Measurements from ENCODE around the gene MCCD1. TPM values are rescaled to one million over a fixed set of nuclear protein-coding genes. Genes with fewer than 3 reads are reported as not detected.
"Not testable (repeated sequence)": the region's sequence is repeated elsewhere in the genome, so short reads cannot be mapped to it uniquely, and the experiment has no call there.

The MCCD1 gene
- total and polyA plus RNA-seq, 7 donors = not detected

- Histone ChIP-seq H3K9me3 (no peaks in the 10 kb centered on the region), H3K27me3 (no peaks in the 10 kb centered on the region), H3K4me3 (peak within 1 kb of the TSS; percentile 40 to 51 (median 46)), H3K36me3 (peaks cover 0 to 29% (median 3%) of the 10 kb centered on the region in 4 donors), H3K4me1 (peaks cover 0 to 30% (median 23%) of the 10 kb centered on the region in 4 donors), H3K27ac (peak within 1 kb of the TSS; percentile 85 to 88 (median 86))
- intact Hi-C loops (cut with DNase I) = loop anchor here (1.0 to 10.0 kb wide), 7 partner anchors 34 to 408 kb away; partner anchors contain the start of genes ABHD16A, BAG6, LY6G6F and MICA
- DNase-seq = peak; percentile 94
- WGBS, 2 donors = 11 to 13% methylated on average over 11 of the region's 11 CpGs
- no peak for TF ChIP-seq POLR2AphosphoS5 (IDR thresholded peaks at IDR 0.05)
- TF ChIP-seq CTCF (IDR thresholded peaks at IDR 0.05) = peak; percentile 97 to 99 (median 98)
Measured at GRCh38 chr6:31546339-31546957, 17.7 kb downstream of the MCCD1 start, which contains the start of gene ATP6V1G2. ATP6V1G2 (minus strand) TSS chr6:31546608; CDS start chr6:31546559, 49 bp downstream.

GRCh38 chr6:31546958-31547726 lies 18.4 kb downstream of the MCCD1 start, which contains the start of gene NFKBIL1:
NFKBIL1 (plus strand) TSS chr6:31547608; CDS start chr6:31547695, 87 bp downstream.
- 0% methylated on average over 25 of the region's 25 CpGs for WGBS, 2 donors
- Histone ChIP-seq H3K4me3 (peak within 1 kb of the TSS; percentile 40 to 51 (median 46)), H3K27ac (peak within 1 kb of the TSS; percentile 85 to 88 (median 86)), H3K36me3 (peaks cover 0 to 36% (median 3%) of the 10 kb centered on the region in 4 donors), H3K4me1 (peaks cover 0 to 30% (median 23%) of the 10 kb centered on the region in 4 donors), H3K27me3 (no peaks in the 10 kb centered on the region), H3K9me3 (no peaks in the 10 kb centered on the region)
- peak in 1 of 2 donors; percentile 44 for TF ChIP-seq POLR2A (IDR thresholded peaks at IDR 0.05)
- peak in 1 of 4 experiments; percentile 32 for TF ChIP-seq CTCF (IDR thresholded peaks at IDR 0.05)
- peak; percentile 73 to 88 (median 78) for TF ChIP-seq POLR2AphosphoS5 (IDR thresholded peaks at IDR 0.05)
- TF ChIP-seq EP300 (IDR thresholded peaks at IDR 0.05) = peak in 1 of 4 donors; percentile 83
- intact Hi-C loops (cut with DNase I) = loop anchor here (1.0 to 10.0 kb wide), 7 partner anchors 34 to 408 kb away; partner anchors contain the start of genes ABHD16A, BAG6, LY6G6F and MICA
- DNase-seq = peak; percentile 99

- intact Hi-C loops (cut with DNase I) = loop anchor here (2.0 to 10.0 kb wide), 6 partner anchors 33 to 407 kb away; partner anchors contain the start of genes ABHD16A, BAG6, LY6G6F and MICA
- H3K9me3 ChIP-seq = no peaks in the 10 kb centered on the region
Measured at GRCh38 chr6:31547727-31548543, 19.2 kb downstream of the MCCD1 start.

GRCh38 chr6:31548544-31548873 lies 19.7 kb downstream of the MCCD1 start:
- no peak for DNase-seq
- Histone ChIP-seq H3K4me3 (no peak overlapping the region), H3K4me1 (peaks cover 0 to 22% (median 13%) of the 10 kb centered on the region in 4 donors), H3K36me3 (peaks cover 0 to 41% (median 4%) of the 10 kb centered on the region in 4 donors), H3K27me3 (no peaks in the 10 kb centered on the region), H3K9me3 (no peaks in the 10 kb centered on the region), H3K27ac (peak overlapping the region; percentile 85 to 88 (median 86))
- WGBS, 2 donors = 95 to 99% methylated on average over 2 of the region's 2 CpGs
- intact Hi-C loops (cut with DNase I) = loop anchor here (5.0 to 10.0 kb wide), 4 partner anchors 146 to 406 kb away; partner anchors contain the start of genes ABHD16A, LY6G6F, MICA and NELFE
- TF ChIP-seq POLR2AphosphoS5 (IDR thresholded peaks at IDR 0.05) (no peak), POLR2A (IDR thresholded peaks at IDR 0.05) (no peak), EP300 (IDR thresholded peaks at IDR 0.05) (no peak), CTCF (IDR thresholded peaks at IDR 0.05) (no peak)

More at GRCh38 chr6:31547727-31548543, 19.2 kb downstream of the MCCD1 start:
- DNase-seq = no peak
- WGBS, 2 donors = 81% methylated on average over 24 of the region's 24 CpGs
- TF ChIP-seq EP300 (IDR thresholded peaks at IDR 0.05) (no peak), POLR2A (IDR thresholded peaks at IDR 0.05) (peak in 1 of 2 donors; percentile 8)
- peak overlapping the region; percentile 40 to 51 (median 46) for H3K4me3 ChIP-seq
- peaks cover 0 to 25% (median 17%) of the 10 kb centered on the region in 4 donors for H3K4me1 ChIP-seq
- H3K36me3 ChIP-seq = peaks cover 0 to 38% (median 3%) of the 10 kb centered on the region in 4 donors
- H3K27ac ChIP-seq = peak overlapping the region; percentile 85 to 88 (median 86)
- H3K27me3 ChIP-seq = no peaks in the 10 kb centered on the region

- 33 to 57% methylated on average over 5 of the region's 5 CpGs for WGBS, 2 donors
- H3K9me3 ChIP-seq; intact Hi-C loops (cut with DNase I); H3K27ac ChIP-seq; DNase-seq; H3K4me3 ChIP-seq; H3K27me3 ChIP-seq: not testable (repeated sequence)
- peaks cover 0 to 63% (median 6%) of the 10 kb centered on the region in 4 donors for H3K36me3 ChIP-seq
- H3K4me1 ChIP-seq = peaks cover 0 to 17% (median 13%) of the 10 kb centered on the region in 4 donors
Measured at GRCh38 chr6:31551371-31551770, 22.6 kb downstream of the MCCD1 start.
